Measurements from ENCODE around the gene GAL. TPM values are rescaled to one million over a fixed set of nuclear protein-coding genes. Genes with fewer than 3 reads are reported as not detected.

The GAL gene
- total RNA-seq, 4 donors from 2014 or later = 3.1 TPM; not detected in 3

- TF ChIP-seq CTCF (IDR thresholded peaks at IDR 0.05) = no peak
- no peak for TF ChIP-seq POLR2A (IDR thresholded peaks at IDR 0.05)
- WGBS, 2 donors = 55 to 65% methylated on average over 5 to 9 of the region's 16 CpGs
- Histone ChIP-seq H3K4me3 (replicated peaks in 1 of 3) (no peak overlapping the region), H3K9me3 (no peaks in the 10 kb centered on the region), H3K36me3 (no peaks in the 10 kb centered on the region), H3K27me3 (no peaks in the 10 kb centered on the region), H3K4me1 (no peaks in the 10 kb centered on the region), H3K27ac (no peak overlapping the region)
- no peak for DNase-seq
- intact Hi-C loops (cut with DNase I) = no loop called here
Observed at GRCh38 chr11:68651985-68652682, 32.2 kb upstream of the GAL start.

GRCh38 chr11:68652683-68653156 is 31.6 kb upstream of the GAL start:
- Histone ChIP-seq H3K4me1 (no peaks in the 10 kb centered on the region), H3K27me3 (no peaks in the 10 kb centered on the region), H3K27ac (no peak overlapping the region), H3K4me3 (replicated peaks in 1 of 3) (no peak overlapping the region), H3K9me3 (no peaks in the 10 kb centered on the region), H3K36me3 (no peaks in the 10 kb centered on the region)
- 90 to 92% methylated on average over 3 to 11 of the region's 12 CpGs for WGBS, 2 donors
- intact Hi-C loops (cut with DNase I) = no loop called here
- TF ChIP-seq CTCF (IDR thresholded peaks at IDR 0.05) = no peak
- no peak for TF ChIP-seq POLR2A (IDR thresholded peaks at IDR 0.05)
- no peak for DNase-seq

GRCh38 chr11:68653486-68654430 is 30.6 kb upstream of the GAL start:
- Histone ChIP-seq H3K9me3 (no peaks in the 10 kb centered on the region), H3K4me1 (no peaks in the 10 kb centered on the region), H3K27me3 (no peaks in the 10 kb centered on the region), H3K4me3 (replicated peaks in 1 of 3) (no peak overlapping the region), H3K27ac (no peak overlapping the region), H3K36me3 (no peaks in the 10 kb centered on the region)
- TF ChIP-seq CTCF (IDR thresholded peaks at IDR 0.05) (no peak), POLR2A (IDR thresholded peaks at IDR 0.05) (no peak)
- DNase-seq = no peak
- intact Hi-C loops (cut with DNase I) = no loop called here
- WGBS, 2 donors = 76 to 92% methylated on average over 12 to 24 of the region's 24 CpGs

GRCh38 chr11:68654978-68655377 is 29.4 kb upstream of the GAL start:
- Histone ChIP-seq H3K36me3 (no peaks in the 10 kb centered on the region), H3K4me1 (peaks cover 0 to 9% of the 10 kb centered on the region in 2 donors), H3K27me3 (no peaks in the 10 kb centered on the region), H3K4me3 (replicated peaks in 1 of 3) (no peak overlapping the region), H3K27ac (no peak overlapping the region), H3K9me3 (no peaks in the 10 kb centered on the region)
- TF ChIP-seq POLR2A (IDR thresholded peaks at IDR 0.05) (no peak), CTCF (IDR thresholded peaks at IDR 0.05) (no peak)
- WGBS, 2 donors = 91 to 94% methylated on average over 8 of the region's 8 CpGs
- intact Hi-C loops (cut with DNase I) = no loop called here
- no peak for DNase-seq

GRCh38 chr11:68655406-68655805 is 28.9 kb upstream of the GAL start:
- no peak for TF ChIP-seq POLR2A (IDR thresholded peaks at IDR 0.05)
- TF ChIP-seq CTCF (IDR thresholded peaks at IDR 0.05) = no peak
- Histone ChIP-seq H3K27me3 (no peaks in the 10 kb centered on the region), H3K27ac (no peak overlapping the region), H3K36me3 (no peaks in the 10 kb centered on the region), H3K9me3 (no peaks in the 10 kb centered on the region), H3K4me1 (peaks cover 0 to 9% of the 10 kb centered on the region in 2 donors), H3K4me3 (replicated peaks in 1 of 3) (no peak overlapping the region)
- DNase-seq = no peak
- WGBS, 2 donors = 78 to 85% methylated on average over 5 to 7 of the region's 7 CpGs
- intact Hi-C loops (cut with DNase I) = no loop called here
